OCI-LY1 (cell line): Measurements from ENCODE around the gene FKBP11.

Experiments
- H2AFZ ChIP-seq: fragments of 200-600 bp; sonication (generic), shearing (Covaris generic); 2 replicates; pipeline ENCODE4 v1.6.0; 2014; ENCODE audit warnings: antibody characterized with exemption, mild to moderate bottlenecking, low read length
- H3F3A ChIP-seq: fragments of 200-600 bp; sonication (generic), shearing (Covaris generic); 2 replicates; pipeline ENCODE4 v1.6.0; 2014; ENCODE audit warnings: mild to moderate bottlenecking, antibody characterized with exemption, low read length, moderate library complexity; ENCODE audit not compliant: insufficient read depth
- H3K27ac ChIP-seq: fragments of 200-600 bp; sonication (generic); 2 replicates; pipeline ENCODE4 v1.5.1; 2014; ENCODE audit warnings: low read length, mixed run types, mild to moderate bottlenecking, low read depth; ENCODE audit not compliant: poor library complexity, severe bottlenecking
- H3K27me3 ChIP-seq: fragments of 200-600 bp; sonication (generic); 2 replicates; pipeline ENCODE4 v1.6.0; 2014; ENCODE audit warnings: antibody characterized with exemption, mild to moderate bottlenecking, low read length, moderate library complexity; ENCODE audit not compliant: insufficient read depth
- H3K36me3 ChIP-seq: fragments of 200-600 bp; sonication (generic); 2 replicates; pipeline ENCODE4 v1.6.1; 2014; ENCODE audit warnings: mild to moderate bottlenecking, antibody characterized with exemption, low read length, moderate library complexity, mixed read lengths; ENCODE audit not compliant: insufficient read depth
- H3K4me1 ChIP-seq: fragments of 200-600 bp; sonication (generic); 2 replicates; pipeline ENCODE4 v1.5.1; 2014; ENCODE audit warnings: mild to moderate bottlenecking, low read length, moderate library complexity; ENCODE audit not compliant: insufficient read depth, severe bottlenecking
- H3K4me2 ChIP-seq: fragments of 200-600 bp; sonication (generic), shearing (Covaris generic); 2 replicates; pipeline ENCODE4 v1.6.1; 2014; ENCODE audit warnings: low read length
- H3K4me3 ChIP-seq: fragments of 200-600 bp; sonication (generic); 2 replicates; pipeline ENCODE4 v1.5.1; 2014; ENCODE audit warnings: low read length, low read depth, mild to moderate bottlenecking, mixed read lengths; ENCODE audit not compliant: poor library complexity, severe bottlenecking
- H3K79me2 ChIP-seq: fragments of 200-600 bp; shearing (Covaris generic); 2 replicates; pipeline ENCODE4 v1.6.1; 2016; ENCODE audit warnings: mixed run types, low read length, mixed read lengths; ENCODE audit not compliant: insufficient read depth
- H3K9ac ChIP-seq: fragments of 200-600 bp; sonication (generic), shearing (Covaris generic); 2 replicates; pipeline ENCODE4 v1.6.1; 2014; ENCODE audit warnings: mild to moderate bottlenecking, low read length, mixed read lengths
- H3K9me2 ChIP-seq: fragments of 200-600 bp; sonication (generic), shearing (Covaris generic); 2 replicates; pipeline ENCODE4 v1.6.1; 2014; ENCODE audit warnings: low read depth, mild to moderate bottlenecking, low read length, mixed read lengths
- H3K9me3 ChIP-seq: fragments of 200-600 bp; shearing (Covaris generic); 2 replicates; pipeline ENCODE4 v1.6.1; 2014; ENCODE audit warnings: low read length, mixed read lengths
- H4K20me1 ChIP-seq: fragments of 200-600 bp; sonication (generic), shearing (Covaris generic); 2 replicates; pipeline ENCODE4 v1.6.0; 2016; ENCODE audit warnings: mild to moderate bottlenecking, low read length; ENCODE audit not compliant: insufficient read depth
- EZH2 ChIP-seq: fragments of 200-600 bp; sonication (generic), shearing (Covaris generic); IDR thresholded peaks from 2 replicates; pipeline ENCODE4 v1.8.0; 2017; ENCODE audit warnings: borderline replicate concordance, mixed run types, mild to moderate bottlenecking, antibody characterized with exemption, low read length, moderate library complexity, mixed read lengths
- TF ChIP-seq, protein P1 (sequence below): fragments of 200-600 bp; sonication (generic), shearing (Covaris generic); IDR thresholded peaks from 2 replicates; pipeline ENCODE4 v1.5.1; 2017; ENCODE audit warnings: mild to moderate bottlenecking, antibody characterized with exemption, low read length, moderate library complexity, mixed read lengths

FKBP11 gene

DNA sequence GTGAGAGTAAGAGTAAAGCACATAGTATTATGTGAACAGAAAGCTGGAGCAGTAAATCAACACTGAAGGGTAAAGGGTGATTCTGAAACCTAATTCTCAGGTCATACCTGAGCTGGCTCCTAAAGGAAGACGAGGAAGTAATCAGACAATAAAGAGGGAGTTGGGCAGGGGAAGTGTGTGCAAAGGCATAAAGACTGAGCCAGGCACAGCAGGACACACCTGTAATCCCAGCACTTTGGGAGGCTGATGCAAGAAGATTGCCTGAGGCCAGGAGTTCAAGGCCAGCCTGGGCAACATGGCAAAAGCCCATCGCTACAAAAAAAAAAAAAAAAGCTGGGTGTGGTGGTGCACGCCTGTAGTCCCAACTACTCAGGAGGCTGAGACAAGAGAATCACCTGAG is 22.4 kb upstream of the FKBP11 start:
- no peak overlapping the region for H3K27ac ChIP-seq
- H3K79me2 ChIP-seq, result no peaks in the 10 kb centered on the region
- H3K4me1 ChIP-seq, result no peaks in the 10 kb centered on the region
- no peaks in the 10 kb centered on the region for H3K9me3 ChIP-seq
- H2AFZ ChIP-seq, result no peak overlapping the region
- peaks cover 4% of the 10 kb centered on the region; the same call in 1 of the 2 replicates for H3K36me3 ChIP-seq
- TF ChIP-seq, protein P1, sequence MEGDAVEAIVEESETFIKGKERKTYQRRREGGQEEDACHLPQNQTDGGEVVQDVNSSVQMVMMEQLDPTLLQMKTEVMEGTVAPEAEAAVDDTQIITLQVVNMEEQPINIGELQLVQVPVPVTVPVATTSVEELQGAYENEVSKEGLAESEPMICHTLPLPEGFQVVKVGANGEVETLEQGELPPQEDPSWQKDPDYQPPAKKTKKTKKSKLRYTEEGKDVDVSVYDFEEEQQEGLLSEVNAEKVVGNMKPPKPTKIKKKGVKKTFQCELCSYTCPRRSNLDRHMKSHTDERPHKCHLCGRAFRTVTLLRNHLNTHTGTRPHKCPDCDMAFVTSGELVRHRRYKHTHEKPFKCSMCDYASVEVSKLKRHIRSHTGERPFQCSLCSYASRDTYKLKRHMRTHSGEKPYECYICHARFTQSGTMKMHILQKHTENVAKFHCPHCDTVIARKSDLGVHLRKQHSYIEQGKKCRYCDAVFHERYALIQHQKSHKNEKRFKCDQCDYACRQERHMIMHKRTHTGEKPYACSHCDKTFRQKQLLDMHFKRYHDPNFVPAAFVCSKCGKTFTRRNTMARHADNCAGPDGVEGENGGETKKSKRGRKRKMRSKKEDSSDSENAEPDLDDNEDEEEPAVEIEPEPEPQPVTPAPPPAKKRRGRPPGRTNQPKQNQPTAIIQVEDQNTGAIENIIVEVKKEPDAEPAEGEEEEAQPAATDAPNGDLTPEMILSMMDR, result no peak
- no peak for TF ChIP-seq EZH2
- H3K9ac ChIP-seq, result no peak overlapping the region
- no peak overlapping the region for H3K4me2 ChIP-seq
- no peaks in the 10 kb centered on the region for H3K9me2 ChIP-seq
- no peak overlapping the region for H3K4me3 ChIP-seq
- no peaks in the 10 kb centered on the region for H3K27me3 ChIP-seq
- H3F3A ChIP-seq, result no peaks in the 10 kb centered on the region
- H4K20me1 ChIP-seq, result no peaks in the 10 kb centered on the region

DNA sequence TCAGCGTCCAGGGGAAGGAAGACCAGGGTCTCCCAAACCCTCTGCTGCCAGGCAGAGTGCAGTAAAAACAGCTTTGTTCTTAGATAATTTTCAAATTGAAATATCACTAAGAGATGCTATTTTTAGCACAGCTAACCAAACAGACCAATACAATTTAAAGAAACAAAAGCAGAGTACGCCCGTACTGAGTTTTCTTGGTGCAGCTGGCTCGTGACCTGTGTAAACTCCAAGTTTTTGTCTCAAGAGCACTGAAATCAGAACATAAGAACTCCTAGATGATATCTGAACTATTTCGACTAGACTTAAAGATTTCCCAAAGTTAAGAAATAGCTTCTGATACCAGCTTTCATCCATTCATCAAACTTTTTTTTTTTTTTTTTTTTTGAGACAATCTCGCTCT is 21.7 kb upstream of the FKBP11 start:
- Histone ChIP-seq H3K36me3 (no peaks in the 10 kb centered on the region), H3K9me3 (no peaks in the 10 kb centered on the region), H4K20me1 (no peaks in the 10 kb centered on the region), H2AFZ (no peak overlapping the region), H3K27me3 (no peaks in the 10 kb centered on the region), H3K4me3 (no peak overlapping the region), H3K79me2 (no peaks in the 10 kb centered on the region), H3F3A (no peaks in the 10 kb centered on the region), H3K9me2 (no peaks in the 10 kb centered on the region), H3K4me2 (no peak overlapping the region), H3K4me1 (no peaks in the 10 kb centered on the region), H3K9ac (no peak overlapping the region), H3K27ac (no peak overlapping the region)
- TF ChIP-seq, protein P1, result no peak
- no peak for TF ChIP-seq EZH2

DNA sequence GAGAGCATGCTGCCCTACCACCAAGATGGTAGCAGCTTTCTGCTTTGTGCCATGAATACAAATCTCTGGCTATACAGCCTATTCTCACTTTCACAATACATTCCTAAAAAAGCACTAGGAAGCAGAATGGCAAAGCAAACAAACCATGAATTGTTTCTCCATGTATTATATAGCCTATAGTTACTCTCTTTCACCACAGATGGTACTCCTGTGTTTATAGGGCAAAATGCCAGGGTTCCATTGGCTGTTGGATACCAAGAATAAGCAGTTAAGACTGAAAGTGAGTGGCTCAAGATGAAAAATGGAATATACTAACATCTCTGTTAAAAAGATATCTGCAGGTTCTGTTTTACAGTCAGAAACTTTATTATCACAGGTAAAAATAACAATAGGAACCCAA is 20.9 kb upstream of the FKBP11 start:
- H3K4me1 ChIP-seq, result no peaks in the 10 kb centered on the region
- no peaks in the 10 kb centered on the region for H3K79me2 ChIP-seq
- no peaks in the 10 kb centered on the region for H3K9me3 ChIP-seq
- no peak overlapping the region for H3K27ac ChIP-seq
- H3K9me2 ChIP-seq, result no peaks in the 10 kb centered on the region
- no peak overlapping the region for H3K9ac ChIP-seq
- no peak for TF ChIP-seq EZH2
- TF ChIP-seq, protein P1, result no peak
- no peak overlapping the region for H2AFZ ChIP-seq
- no peaks in the 10 kb centered on the region for H3F3A ChIP-seq
- no peak overlapping the region for H3K4me3 ChIP-seq
- no peak overlapping the region for H3K4me2 ChIP-seq
- no peaks in the 10 kb centered on the region; the same call in 1 of the 2 replicates for H3K36me3 ChIP-seq
- no peaks in the 10 kb centered on the region for H4K20me1 ChIP-seq
- no peaks in the 10 kb centered on the region for H3K27me3 ChIP-seq
